GM18867 (cell line): ENCODE measurements around the gene RSPH1.

Source experiments
- ATAC-seq: cut with Tn5 transposase; IDR thresholded peaks from one replicate; pipeline ENCODE4 v1.9.1; 2021; ENCODE audit warnings: mild to moderate bottlenecking, moderate library complexity; ENCODE audit not compliant: unreplicated experiment

The RSPH1 gene

GRCh38 chr21:42433946-42434551, 62.0 kb downstream of the RSPH1 start:
- no peak for ATAC-seq

- ATAC-seq = no peak
These were observed 63.3 kb downstream of the RSPH1 start for GRCh38 chr21:42432695-42433094.

- ATAC-seq = no peak
These were observed 64.8 kb downstream of the RSPH1 start for GRCh38 chr21:42431196-42431595.

GRCh38 chr21:42430521-42430920, 65.5 kb downstream of the RSPH1 start:
- no peak for ATAC-seq

GRCh38 chr21:42429856-42430255, 66.2 kb downstream of the RSPH1 start:
- no peak for ATAC-seq

- no peak for ATAC-seq
These were observed 67.0 kb downstream of the RSPH1 start for GRCh38 chr21:42429021-42429420.

GRCh38 chr21:42427809-42428419, 68.1 kb downstream of the RSPH1 start:
- ATAC-seq = no peak

GRCh38 chr21:42426876-42427480, 69.0 kb downstream of the RSPH1 start:
- ATAC-seq = no peak

GRCh38 chr21:42426424-42426823, 69.6 kb downstream of the RSPH1 start:
- ATAC-seq = no peak

- ATAC-seq = peak; percentile 22
These were observed 70.4 kb downstream of the RSPH1 start for GRCh38 chr21:42425591-42425990.

- ATAC-seq = peak; percentile 52
These were observed 71.0 kb downstream of the RSPH1 start for GRCh38 chr21:42424914-42425541.

- ATAC-seq = no peak
These were observed 72.3 kb downstream of the RSPH1 start for GRCh38 chr21:42423685-42424084.

- peak; percentile 57 for ATAC-seq
These were observed 72.8 kb downstream of the RSPH1 start for GRCh38 chr21:42423197-42423675.
